AG09319 (cell line): ENCODE results near the gene FBN1.

Experiments
- DNase-seq: peaks from one replicate; pipeline ENCODE4 v3.0.0-alpha.2; 2010; ENCODE audit warnings: low read depth; ENCODE audit errors: extremely low read depth
- TF ChIP-seq, protein P1 (sequence below): IDR thresholded peaks from 2 replicates; pipeline ENCODE4 v1.5.1; 2011; ENCODE audit warnings: low read depth, mild to moderate bottlenecking, inconsistent platforms, low read length, moderate library complexity

The FBN1 gene

GRCh38 chr15:48558226-48558625, 87.3 kb downstream of the FBN1 start:
- no peak for DNase-seq
- TF ChIP-seq, protein P1, sequence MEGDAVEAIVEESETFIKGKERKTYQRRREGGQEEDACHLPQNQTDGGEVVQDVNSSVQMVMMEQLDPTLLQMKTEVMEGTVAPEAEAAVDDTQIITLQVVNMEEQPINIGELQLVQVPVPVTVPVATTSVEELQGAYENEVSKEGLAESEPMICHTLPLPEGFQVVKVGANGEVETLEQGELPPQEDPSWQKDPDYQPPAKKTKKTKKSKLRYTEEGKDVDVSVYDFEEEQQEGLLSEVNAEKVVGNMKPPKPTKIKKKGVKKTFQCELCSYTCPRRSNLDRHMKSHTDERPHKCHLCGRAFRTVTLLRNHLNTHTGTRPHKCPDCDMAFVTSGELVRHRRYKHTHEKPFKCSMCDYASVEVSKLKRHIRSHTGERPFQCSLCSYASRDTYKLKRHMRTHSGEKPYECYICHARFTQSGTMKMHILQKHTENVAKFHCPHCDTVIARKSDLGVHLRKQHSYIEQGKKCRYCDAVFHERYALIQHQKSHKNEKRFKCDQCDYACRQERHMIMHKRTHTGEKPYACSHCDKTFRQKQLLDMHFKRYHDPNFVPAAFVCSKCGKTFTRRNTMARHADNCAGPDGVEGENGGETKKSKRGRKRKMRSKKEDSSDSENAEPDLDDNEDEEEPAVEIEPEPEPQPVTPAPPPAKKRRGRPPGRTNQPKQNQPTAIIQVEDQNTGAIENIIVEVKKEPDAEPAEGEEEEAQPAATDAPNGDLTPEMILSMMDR: no peak

DNA sequence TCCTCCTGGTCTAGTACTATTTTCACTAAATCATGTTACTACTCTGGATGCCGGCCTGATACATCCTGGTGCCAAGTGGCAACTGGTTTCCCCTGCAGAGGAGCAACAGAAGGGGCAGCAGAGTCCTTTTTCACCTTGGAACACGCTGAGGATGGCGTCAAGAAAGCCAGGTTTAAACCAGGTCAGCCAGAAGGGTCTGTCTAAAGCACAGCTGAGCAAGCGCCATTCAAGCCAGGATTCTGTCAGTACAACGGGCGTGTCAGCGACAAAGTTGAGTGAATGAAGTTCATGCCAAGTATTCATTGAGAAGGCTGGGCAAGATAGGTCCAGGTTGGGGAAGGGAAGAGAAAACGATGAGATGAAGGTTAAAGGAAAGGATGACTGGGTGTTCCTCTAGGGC, 88.2 kb downstream of the FBN1 start:
- DNase-seq: no peak
- TF ChIP-seq, protein P1: no peak

DNA sequence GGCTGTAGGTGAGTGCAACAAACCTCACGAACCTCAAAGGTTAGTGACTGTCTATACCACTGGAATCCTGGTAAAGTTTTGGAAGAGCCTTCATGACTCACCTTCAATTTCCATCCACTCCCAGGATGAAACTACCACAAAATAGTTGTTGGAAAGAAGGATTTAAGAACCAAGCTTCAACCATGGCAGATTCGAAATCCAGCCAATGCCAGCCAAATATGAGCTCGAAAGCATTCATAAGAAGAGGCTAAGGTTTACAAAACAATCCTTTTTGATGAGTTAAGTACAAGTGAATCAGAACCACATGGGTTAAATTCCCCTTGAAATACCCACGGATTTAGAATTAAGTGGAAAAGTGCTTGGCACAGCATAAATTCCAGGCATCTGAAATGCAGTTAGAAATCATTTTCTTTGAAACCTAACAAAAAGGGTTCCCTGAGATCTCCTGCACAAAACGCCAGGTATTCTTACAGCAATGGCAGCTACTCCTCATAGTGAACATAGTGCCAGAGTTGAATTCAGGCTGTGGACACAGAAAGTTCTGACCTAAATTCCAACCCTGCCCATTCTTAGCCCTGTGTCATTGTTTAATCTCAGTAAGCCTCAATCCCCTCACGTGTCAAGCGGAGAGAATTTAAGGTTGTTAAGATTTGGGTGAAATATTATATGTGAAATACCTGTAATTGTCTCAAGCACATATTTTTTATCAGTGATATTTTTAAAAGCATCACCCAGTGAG, 89.2 kb downstream of the FBN1 start:
- DNase-seq: no peak
- TF ChIP-seq, protein P1: no peak

DNA sequence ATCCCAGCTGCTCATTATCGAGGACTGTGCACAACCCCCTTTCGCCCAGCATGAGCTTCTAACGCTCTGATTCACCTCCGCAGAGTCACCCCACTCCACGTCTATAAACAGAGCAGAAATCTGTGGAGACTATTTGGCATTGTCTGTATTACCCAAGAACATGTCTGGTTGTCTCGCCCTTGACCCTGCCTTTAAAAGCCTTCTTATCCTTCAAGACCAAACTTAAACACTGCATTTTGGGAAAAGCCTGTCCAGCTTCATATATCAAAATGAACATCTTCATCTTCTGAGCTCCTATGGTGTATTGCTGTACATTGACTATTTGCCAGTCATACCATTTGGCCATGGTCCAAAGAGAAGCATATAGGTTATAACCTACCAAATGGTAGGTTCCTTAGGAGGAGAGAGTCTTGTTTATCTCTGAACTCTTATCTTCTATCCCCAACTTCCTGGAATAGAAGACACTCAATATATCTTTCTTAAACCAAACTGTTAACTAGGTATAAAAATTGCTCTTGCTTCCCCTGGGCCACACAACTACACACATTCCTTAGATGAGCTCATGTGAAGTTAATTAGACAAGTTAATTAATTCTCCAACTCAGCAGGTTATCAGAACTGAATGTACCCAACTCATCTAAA, 90.1 kb downstream of the FBN1 start:
- TF ChIP-seq, protein P1: no peak
- DNase-seq: no peak

- DNase-seq: no peak
- TF ChIP-seq, protein P1: no peak
These were observed 91.4 kb downstream of the FBN1 start for GRCh38 chr15:48554112-48554511.

GRCh38 chr15:48553559-48553958, 92.0 kb downstream of the FBN1 start:
- DNase-seq: no peak
- TF ChIP-seq, protein P1: no peak

- DNase-seq: no peak
- TF ChIP-seq, protein P1: no peak
These were observed 94.5 kb downstream of the FBN1 start for GRCh38 chr15:48550822-48551525.
